Measurements from ENCODE around the gene ESYT1.

DNA sequence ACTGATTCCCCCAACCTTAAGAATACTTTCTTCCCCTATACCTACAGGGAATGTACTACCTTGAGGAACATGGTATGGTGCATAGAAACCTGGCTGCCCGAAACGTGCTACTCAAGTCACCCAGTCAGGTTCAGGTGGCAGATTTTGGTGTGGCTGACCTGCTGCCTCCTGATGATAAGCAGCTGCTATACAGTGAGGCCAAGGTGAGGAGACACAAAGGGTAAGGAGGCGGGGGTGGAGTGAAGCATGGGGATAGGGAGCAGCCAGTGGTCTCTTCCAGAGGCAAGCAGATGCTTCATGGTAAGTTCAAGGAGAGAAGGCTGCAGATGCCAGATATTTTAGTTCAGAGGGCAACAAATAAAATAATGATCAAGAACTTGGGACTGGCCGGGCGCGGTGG is 30.3 kb upstream of the ESYT1 start:
- TF ChIP-seq, protein P1, sequence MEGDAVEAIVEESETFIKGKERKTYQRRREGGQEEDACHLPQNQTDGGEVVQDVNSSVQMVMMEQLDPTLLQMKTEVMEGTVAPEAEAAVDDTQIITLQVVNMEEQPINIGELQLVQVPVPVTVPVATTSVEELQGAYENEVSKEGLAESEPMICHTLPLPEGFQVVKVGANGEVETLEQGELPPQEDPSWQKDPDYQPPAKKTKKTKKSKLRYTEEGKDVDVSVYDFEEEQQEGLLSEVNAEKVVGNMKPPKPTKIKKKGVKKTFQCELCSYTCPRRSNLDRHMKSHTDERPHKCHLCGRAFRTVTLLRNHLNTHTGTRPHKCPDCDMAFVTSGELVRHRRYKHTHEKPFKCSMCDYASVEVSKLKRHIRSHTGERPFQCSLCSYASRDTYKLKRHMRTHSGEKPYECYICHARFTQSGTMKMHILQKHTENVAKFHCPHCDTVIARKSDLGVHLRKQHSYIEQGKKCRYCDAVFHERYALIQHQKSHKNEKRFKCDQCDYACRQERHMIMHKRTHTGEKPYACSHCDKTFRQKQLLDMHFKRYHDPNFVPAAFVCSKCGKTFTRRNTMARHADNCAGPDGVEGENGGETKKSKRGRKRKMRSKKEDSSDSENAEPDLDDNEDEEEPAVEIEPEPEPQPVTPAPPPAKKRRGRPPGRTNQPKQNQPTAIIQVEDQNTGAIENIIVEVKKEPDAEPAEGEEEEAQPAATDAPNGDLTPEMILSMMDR (IDR thresholded peaks at IDR 0.05; ENCODE audit: borderline replicate concordance, extremely low read depth, low read length, poor library complexity, severe bottlenecking): no peak
- TF ChIP-seq EZH2 (IDR thresholded peaks at IDR 0.05; ENCODE audit: borderline replicate concordance, low read depth, low read length, severe bottlenecking): no peak

Measured in DND-41 (cell line).